HepG2 (cell line): ENCODE data around the gene PLP1. TPM values are rescaled to one million over a fixed set of nuclear protein-coding genes. Genes with fewer than 3 reads are reported as not detected.

ENCODE experiments used
- ATAC-seq: fragments of 200-7000 bp; cut with Tn5 transposase; 3 replicates; pipeline ENCODE4 v1.9.1; 2020; ENCODE audit warnings: mild to moderate bottlenecking, moderate library complexity
- BruUV-seq: library from RNA; stranded (reverse); fragments of 400-500 nt; replicated peaks from 2 replicates; lab custom pipeline; 2021; lab: Mats Ljungman, UMichigan
- CTCF ChIA-PET: fragments of 300-600 bp; formaldehyde crosslinking; extraction: SDS; loops from one replicate; lab custom pipeline; 2021; ENCODE audit warnings: low total read pairs, inconsistent platforms, low intra/inter-chr PET ratio; lab: Yijun Ruan, JAX
- POLR2A ChIA-PET: fragments of 350-600 bp; sonication (Branson Sonifier 250); formaldehyde crosslinking; loops from one replicate; lab custom pipeline; 2020; ENCODE audit warnings: antibody characterized with exemption, inconsistent platforms; lab: Yijun Ruan, JAX
- DNase-seq: peaks from one replicate; pipeline ENCODE4 v3.0.0-alpha.2; 2015; ENCODE audit warnings: low spot score
- FAIRE-seq: peaks from 3 replicates; lab custom pipeline; 2011; peaks lifted over from hg19 to GRCh38; lab: Jason Lieb, UNC
- H2AFZ ChIP-seq: one replicate; pipeline ENCODE4 v1.6.1; 2011; ENCODE audit warnings: low read length, inconsistent platforms
- H3K27ac ChIP-seq: fragments of 300-600 bp; 3 replicates; pipeline ENCODE4 v1.8.0; 2011; ENCODE audit warnings: mixed run types, mild to moderate bottlenecking, mixed read lengths, low read length, inconsistent platforms; ENCODE audit not compliant: insufficient read depth; ENCODE audit errors: extremely low read length
- H3K27me3 ChIP-seq, 2 experiments: fragments of 200-600 bp in 1 of 2; 2 replicates in 1 of 2; 3 replicates in 1 of 2; pipeline versions ENCODE4 v1.6.0 to v1.8.0; 2011; ENCODE audit warnings: low read length in 2 of 2, mild to moderate bottlenecking in 2 of 2, moderate library complexity in 2 of 2, inconsistent platforms in 1 of 2; ENCODE audit not compliant: insufficient read depth in 2 of 2, control insufficient read depth in 1 of 2
- H3K36me3 ChIP-seq, 2 experiments: fragments of 200-600 bp in 1 of 2; replicated peaks in 1 of 2; 2 replicates in 1 of 2; 3 replicates in 1 of 2; pipeline versions ENCODE4 v1.5.1 to v1.8.0; 2011; ENCODE audit warnings: low read length in 2 of 2, inconsistent platforms in 1 of 2; ENCODE audit not compliant: insufficient read depth in 2 of 2, control insufficient read depth in 1 of 2
- H3K4me1 ChIP-seq: 2 replicates; pipeline ENCODE4 v1.5.1; 2012; ENCODE audit warnings: low read length, inconsistent platforms; ENCODE audit not compliant: insufficient read depth
- H3K4me2 ChIP-seq: 2 replicates; pipeline ENCODE4 v1.6.0; 2011; ENCODE audit warnings: low read depth, low read length, inconsistent platforms
- H3K4me3 ChIP-seq, 3 experiments: fragments of 200-600 bp in 1 of 3; sonication (generic), shearing (Covaris generic) in 1 of 3; replicated peaks in 1 of 3; 2 replicates each; pipeline ENCODE4 v1.5.1; 2011 to 2016; ENCODE audit warnings: low read length in 3 of 3, inconsistent platforms in 2 of 3, low read depth in 2 of 3, mild to moderate bottlenecking in 2 of 3, control low read depth in 1 of 3, mixed read lengths in 1 of 3; ENCODE audit not compliant: insufficient read depth in 1 of 3
- H3K79me2 ChIP-seq: one replicate; pipeline ENCODE4 v1.6.1; 2011; ENCODE audit warnings: low read length, inconsistent platforms; ENCODE audit not compliant: insufficient read depth
- H3K9ac ChIP-seq: 2 replicates; pipeline ENCODE4 v1.6.0; 2011; ENCODE audit warnings: mild to moderate bottlenecking, low read depth, low read length, inconsistent platforms; ENCODE audit not compliant: insufficient read depth
- H3K9me3 ChIP-seq: 2 replicates; pipeline ENCODE4 v1.5.1; 2012; ENCODE audit warnings: mild to moderate bottlenecking, low read length
- H4K20me1 ChIP-seq: 2 replicates; pipeline ENCODE4 v1.6.0; 2011; ENCODE audit warnings: inconsistent platforms, mild to moderate bottlenecking, low read length, moderate library complexity; ENCODE audit not compliant: insufficient read depth
- ETS1 ChIP-seq: sonication (generic); formaldehyde crosslinking; IDR thresholded peaks from 2 replicates; pipeline ENCODE4 v1.4.0; 2020; ENCODE audit warnings: missing genetic modification reagents
- WGBS: methylation state at CpG from one replicate; pipeline ENCODE4 v1.1.6; 2017; ENCODE audit warnings: low lambda C conversion rate; 5-methylcytosine and 5-hydroxymethylcytosine counted together
- in situ Hi-C: cut with HindIII; loops from 2 replicates; pipeline ENCODE4 v1.10.0; 2017; ENCODE audit warnings: low pct_unique_long_range_greater_than_20kb; ENCODE audit not compliant: extremely low pct_ligation_motif_present
- intact Hi-C: fragments of 100-400 bp; cut with micrococcal nuclease; formaldehyde crosslinking; loops from one replicate; pipeline ENCODE4 v1.10.0; 2022; ENCODE audit not compliant: unreplicated experiment
- polyA plus RNA-seq, 8 experiments: library from polyadenylated mRNA; depleted of rRNA in 3 of 8; stranded (reverse) in 7 of 8; unstranded in 1 of 8; fragments of >200 nt; fragmentation: Illumina TruSeq in 4 of 8; extraction: Trizol in 4 of 8; gene quantifications; 2 replicates each; pipeline versions ENCODE4 v1.2.1 to v1.2.3, GENCODE V29; 2011 to 2016; ENCODE audit warnings: low read depth in 4 of 8, missing spikeins in 1 of 8, mixed read lengths in 1 of 8; ENCODE audit not compliant: insufficient read depth in 1 of 8
- total RNA-seq, 5 experiments: library from RNA; depleted of rRNA; stranded (reverse); fragments of >200 nt; fragmentation: Illumina TruSeq; extraction: Trizol; gene quantifications; 2 replicates each; pipeline ENCODE4 v1.2.3, GENCODE V29; 2016; ENCODE audit warnings: low read depth in 1 of 5
- TF ChIP-seq, protein P1 (sequence below): fragments of 450-650 bp; IDR thresholded peaks from 2 replicates; pipeline ENCODE4 v1.6.1; 2016
- TF ChIP-seq, protein P2 (sequence below): sonication (generic); formaldehyde crosslinking; IDR thresholded peaks from 2 replicates; pipeline ENCODE4 v1.5.0; 2020; ENCODE audit warnings: mild to moderate bottlenecking, missing genetic modification reagents, moderate library complexity

PLP1 gene
- total and polyA plus RNA-seq, 2 of the 13 experiments (the other 11 are each of a cell fraction or from before 2014, with no cell fraction given) = 0.15 to 0.27 TPM

DNA sequence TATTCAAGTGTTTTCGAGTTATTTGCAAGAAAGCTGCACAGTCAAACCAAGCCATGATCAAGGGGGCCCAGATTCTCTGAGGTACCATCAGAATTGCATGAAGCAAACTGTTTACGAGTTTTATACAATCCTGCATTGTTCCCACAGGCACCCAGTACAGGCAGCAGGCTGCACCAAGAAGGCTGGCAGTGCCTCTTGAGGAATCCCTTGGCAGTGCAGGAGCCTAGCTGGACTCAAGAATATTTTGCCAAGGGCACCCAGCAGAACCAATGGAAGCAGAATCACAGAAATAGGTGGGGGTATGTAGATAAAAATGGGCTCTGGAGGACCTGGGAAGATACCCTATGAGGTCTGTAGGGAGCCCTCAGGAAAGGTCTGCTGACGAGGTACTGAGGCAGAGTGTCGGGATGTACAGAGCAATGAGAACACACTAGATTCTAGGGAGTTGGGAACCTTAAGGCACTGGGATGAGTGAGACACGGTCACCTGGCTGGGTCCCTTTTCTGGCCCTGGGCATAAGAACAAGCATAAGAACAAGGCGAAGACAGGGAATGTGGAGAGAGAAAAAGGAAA, 2.5 kb upstream of the PLP1 start:
- H3K27me3 ChIP-seq = no peaks in the 10 kb centered on the region; a peak in 2 of 5 replicates
- ATAC-seq = no peak
- no peak overlapping the region for H3K4me2 ChIP-seq
- in situ Hi-C loops = no loop called here
- no peak overlapping the region for H2AFZ ChIP-seq
- DNase-seq = peak; percentile 1
- CTCF ChIA-PET = no interaction called here
- WGBS = 4% methylated on average over 4 of the region's 6 CpGs
- H3K4me1 ChIP-seq = no peaks in the 10 kb centered on the region
- H3K4me3 ChIP-seq = no peak overlapping the region
- POLR2A ChIA-PET = no interaction called here
- no peaks in the 10 kb centered on the region for H4K20me1 ChIP-seq
- no peak overlapping the region for H3K27ac ChIP-seq
- no peak for FAIRE-seq
- BruUV-seq = no TSS peak
- no peaks in the 10 kb centered on the region for H3K36me3 ChIP-seq
- intact Hi-C loops = no loop called here
- TF ChIP-seq, protein P1, sequence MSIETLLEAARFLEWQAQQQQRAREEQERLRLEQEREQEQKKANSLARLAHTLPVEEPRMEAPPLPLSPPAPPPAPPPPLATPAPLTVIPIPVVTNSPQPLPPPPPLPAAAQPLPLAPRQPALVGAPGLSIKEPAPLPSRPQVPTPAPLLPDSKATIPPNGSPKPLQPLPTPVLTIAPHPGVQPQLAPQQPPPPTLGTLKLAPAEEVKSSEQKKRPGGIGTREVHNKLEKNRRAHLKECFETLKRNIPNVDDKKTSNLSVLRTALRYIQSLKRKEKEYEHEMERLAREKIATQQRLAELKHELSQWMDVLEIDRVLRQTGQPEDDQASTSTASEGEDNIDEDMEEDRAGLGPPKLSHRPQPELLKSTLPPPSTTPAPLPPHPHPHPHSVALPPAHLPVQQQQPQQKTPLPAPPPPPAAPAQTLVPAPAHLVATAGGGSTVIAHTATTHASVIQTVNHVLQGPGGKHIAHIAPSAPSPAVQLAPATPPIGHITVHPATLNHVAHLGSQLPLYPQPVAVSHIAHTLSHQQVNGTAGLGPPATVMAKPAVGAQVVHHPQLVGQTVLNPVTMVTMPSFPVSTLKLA = no peak
- TF ChIP-seq, protein P2, sequence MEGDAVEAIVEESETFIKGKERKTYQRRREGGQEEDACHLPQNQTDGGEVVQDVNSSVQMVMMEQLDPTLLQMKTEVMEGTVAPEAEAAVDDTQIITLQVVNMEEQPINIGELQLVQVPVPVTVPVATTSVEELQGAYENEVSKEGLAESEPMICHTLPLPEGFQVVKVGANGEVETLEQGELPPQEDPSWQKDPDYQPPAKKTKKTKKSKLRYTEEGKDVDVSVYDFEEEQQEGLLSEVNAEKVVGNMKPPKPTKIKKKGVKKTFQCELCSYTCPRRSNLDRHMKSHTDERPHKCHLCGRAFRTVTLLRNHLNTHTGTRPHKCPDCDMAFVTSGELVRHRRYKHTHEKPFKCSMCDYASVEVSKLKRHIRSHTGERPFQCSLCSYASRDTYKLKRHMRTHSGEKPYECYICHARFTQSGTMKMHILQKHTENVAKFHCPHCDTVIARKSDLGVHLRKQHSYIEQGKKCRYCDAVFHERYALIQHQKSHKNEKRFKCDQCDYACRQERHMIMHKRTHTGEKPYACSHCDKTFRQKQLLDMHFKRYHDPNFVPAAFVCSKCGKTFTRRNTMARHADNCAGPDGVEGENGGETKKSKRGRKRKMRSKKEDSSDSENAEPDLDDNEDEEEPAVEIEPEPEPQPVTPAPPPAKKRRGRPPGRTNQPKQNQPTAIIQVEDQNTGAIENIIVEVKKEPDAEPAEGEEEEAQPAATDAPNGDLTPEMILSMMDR (CRISPR knock-in tag) = 0 out of 2 replicates have a peak, but pooled peaks have one; percentile 9
- no peak for TF ChIP-seq ETS1
- TF ChIP-seq, all 625 proteins: peak for 1
- no peaks in the 10 kb centered on the region for H3K79me2 ChIP-seq
- H3K9me3 ChIP-seq = no peaks in the 10 kb centered on the region
- H3K9ac ChIP-seq = no peak overlapping the region
